ENCODE measurements around the gene CCDC93.

CCDC93 gene

GRCh38 chr2:117985092-117985491, 28.8 kb downstream of the CCDC93 start:
- DNase-seq, result no peak

- DNase-seq, result no peak
Observed at GRCh38 chr2:117984208-117984607, 29.7 kb downstream of the CCDC93 start.

GRCh38 chr2:117983040-117983439, 30.8 kb downstream of the CCDC93 start:
- DNase-seq, result no peak

GRCh38 chr2:117982376-117983033, 31.4 kb downstream of the CCDC93 start:
- DNase-seq, result no peak

GRCh38 chr2:117981810-117982209, 32.1 kb downstream of the CCDC93 start:
- no peak for DNase-seq

GRCh38 chr2:117980783-117981676, 32.8 kb downstream of the CCDC93 start:
- DNase-seq, result no peak

- peak in 1 of 2 donors; percentile 5 for DNase-seq
Observed at GRCh38 chr2:117979911-117980701, 33.8 kb downstream of the CCDC93 start.

GRCh38 chr2:117977696-117978095, 36.2 kb downstream of the CCDC93 start:
- no peak for DNase-seq

GRCh38 chr2:117976581-117976980, 37.3 kb downstream of the CCDC93 start:
- no peak for DNase-seq

GRCh38 chr2:117973498-117974082, 40.3 kb downstream of the CCDC93 start:
- no peak for DNase-seq

- DNase-seq, result no peak
Observed at GRCh38 chr2:117972476-117973123, 41.3 kb downstream of the CCDC93 start.

GRCh38 chr2:117968722-117969121, 45.1 kb downstream of the CCDC93 start:
- no peak for DNase-seq

GRCh38 chr2:117967977-117968718, 45.7 kb downstream of the CCDC93 start:
- DNase-seq, result no peak

GRCh38 chr2:117963446-117963845, 50.4 kb downstream of the CCDC93 start:
- DNase-seq, result no peak

GRCh38 chr2:117961201-117961600, 52.7 kb downstream of the CCDC93 start:
- DNase-seq, result no peak

- DNase-seq, result no peak
Observed at GRCh38 chr2:117960231-117960630, 53.6 kb downstream of the CCDC93 start.

GRCh38 chr2:117958186-117958585, 55.7 kb downstream of the CCDC93 start:
- no peak for DNase-seq

- DNase-seq, result no peak
Observed at GRCh38 chr2:117957616-117958015, 56.3 kb downstream of the CCDC93 start.

GRCh38 chr2:117956036-117956796, 57.7 kb downstream of the CCDC93 start:
- no peak for DNase-seq

- no peak for DNase-seq
Observed at GRCh38 chr2:117953231-117953630, 60.6 kb downstream of the CCDC93 start.

- no peak for DNase-seq
Observed at GRCh38 chr2:117952701-117953100, 61.2 kb downstream of the CCDC93 start.
